ENCODE results near the gene LEO1.

The LEO1 gene

GRCh38 chr15:51926809-51927208 is 44.8 kb downstream of the LEO1 start:
- FAIRE-seq = no peak

GRCh38 chr15:51924156-51925068 is 47.2 kb downstream of the LEO1 start:
- FAIRE-seq = no peak

- FAIRE-seq = no peak
These were observed 54.1 kb downstream of the LEO1 start for GRCh38 chr15:51917493-51917892.

GRCh38 chr15:51912528-51912927 is 59.0 kb downstream of the LEO1 start:
- FAIRE-seq = no peak

GRCh38 chr15:51909584-51909983 is 62.0 kb downstream of the LEO1 start:
- FAIRE-seq = no peak

GRCh38 chr15:51908316-51908715 is 63.3 kb downstream of the LEO1 start:
- no peak for FAIRE-seq

- FAIRE-seq = no peak
These were observed 64.3 kb downstream of the LEO1 start for GRCh38 chr15:51907136-51907862.

GRCh38 chr15:51904931-51905330 is 66.6 kb downstream of the LEO1 start:
- no peak for FAIRE-seq

- FAIRE-seq = no peak
These were observed 67.2 kb downstream of the LEO1 start for GRCh38 chr15:51904421-51904820.

GRCh38 chr15:51889486-51889885 is 82.1 kb downstream of the LEO1 start:
- no peak for FAIRE-seq

GRCh38 chr15:51888593-51889195 is 82.9 kb downstream of the LEO1 start:
- no peak for FAIRE-seq

All from colon (tissue), 2 donors.